Ectodermal cell (in vitro differentiated cells): ENCODE measurements around the gene BMP6.

Source experiments
- H3K27ac ChIP-seq: 2 replicates; pipeline ENCODE4 v1.7.0; 2013; ENCODE audit warnings: mild to moderate bottlenecking, low read depth, low read length; ENCODE audit not compliant: insufficient read depth, poor library complexity, severe bottlenecking
- H3K27me3 ChIP-seq: 2 replicates; pipeline ENCODE4 v1.7.0; 2013; ENCODE audit warnings: mild to moderate bottlenecking, low read length; ENCODE audit not compliant: insufficient read depth, control insufficient read depth, poor library complexity, severe bottlenecking
- H3K36me3 ChIP-seq: one replicate; pipeline ENCODE4 v1.7.0; 2013; ENCODE audit warnings: low read length; ENCODE audit not compliant: control insufficient read depth, insufficient read depth
- H3K4me1 ChIP-seq: one replicate; pipeline ENCODE4 v1.7.0; 2013; ENCODE audit warnings: low read length; ENCODE audit not compliant: control insufficient read depth, insufficient read depth
- H3K4me3 ChIP-seq: 2 replicates; pipeline ENCODE4 v1.7.0; 2013; ENCODE audit warnings: low read depth, low read length, control low read depth; ENCODE audit not compliant: insufficient read depth
- H3K9me3 ChIP-seq: 2 replicates; pipeline ENCODE4 v1.7.0; 2013; ENCODE audit warnings: mild to moderate bottlenecking, low read length, moderate library complexity; ENCODE audit not compliant: control insufficient read depth
- whole genome bisulfite sequencing, 2 experiments: methylation state at CpG; one replicate each; pipeline ENCODE4 v1.1.7; 2013; ENCODE audit warnings: missing lambda C conversion rate in 2 of 2; 5-methylcytosine and 5-hydroxymethylcytosine counted together

The BMP6 gene

GRCh38 chr6:7836371-7837026 is 110.6 kb downstream of the BMP6 start:
- Histone ChIP-seq H3K9me3 (no peaks in the 10 kb centered on the region), H3K27me3 (no peaks in the 10 kb centered on the region), H3K4me3 (no peak overlapping the region), H3K36me3 (no peaks in the 10 kb centered on the region), H3K27ac (no peak overlapping the region), H3K4me1 (no peaks in the 10 kb centered on the region)
- WGBS, 2 experiments: 93 to 94% methylated on average over 4 of the region's 4 CpGs

DNA sequence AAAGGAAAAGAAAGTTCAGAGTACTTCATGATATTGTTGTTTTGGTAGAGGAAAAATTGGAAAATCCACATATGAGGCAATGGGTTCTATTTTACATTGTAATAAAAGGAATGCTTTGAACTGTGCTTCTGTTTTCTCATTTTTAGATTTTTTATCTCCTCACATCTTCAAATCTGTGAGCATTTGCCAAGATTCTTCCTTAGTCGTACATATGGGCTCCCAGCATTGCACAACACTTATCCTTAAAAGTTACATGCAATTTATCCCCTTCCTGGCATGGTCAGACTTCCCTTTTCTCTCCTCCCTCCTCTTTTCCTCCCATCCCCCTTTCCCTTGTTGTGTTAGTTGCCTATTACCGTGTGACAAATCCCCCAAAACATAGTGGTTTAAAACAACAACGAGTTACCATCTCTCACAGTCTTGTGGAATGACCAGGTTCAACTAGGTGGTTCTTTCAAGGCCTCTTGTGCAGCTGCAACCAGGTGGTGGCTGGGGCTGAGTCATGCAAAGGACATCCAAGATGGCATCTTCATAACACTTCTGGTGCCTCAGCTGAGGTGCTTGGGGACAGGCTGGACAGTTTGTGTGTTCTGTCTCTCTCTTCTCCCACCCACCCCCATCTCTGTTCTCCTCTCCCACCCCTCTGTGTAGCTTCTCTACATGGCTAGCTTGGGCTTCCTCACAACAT is 116.0 kb downstream of the BMP6 start:
- WGBS, 2 experiments: 87 to 91% methylated on average over 3 of the region's 3 CpGs
- Histone ChIP-seq H3K4me3 (no peak overlapping the region), H3K27me3 (no peaks in the 10 kb centered on the region), H3K9me3 (no peaks in the 10 kb centered on the region), H3K4me1 (no peaks in the 10 kb centered on the region), H3K27ac (no peak overlapping the region), H3K36me3 (no peaks in the 10 kb centered on the region)

- 76 to 81% methylated on average over 7 of the region's 7 CpGs for WGBS, 2 experiments
- Histone ChIP-seq H3K4me3 (no peak overlapping the region), H3K27ac (no peak overlapping the region), H3K9me3 (no peaks in the 10 kb centered on the region), H3K4me1 (no peaks in the 10 kb centered on the region), H3K36me3 (no peaks in the 10 kb centered on the region), H3K27me3 (no peaks in the 10 kb centered on the region)
Observed at GRCh38 chr6:7846966-7847818, 121.3 kb downstream of the BMP6 start.

- no peak overlapping the region for H3K27ac ChIP-seq
- H3K9me3 ChIP-seq: no peaks in the 10 kb centered on the region
- WGBS, 2 experiments: 87 to 95% methylated on average over 4 of the region's 4 CpGs
- H3K4me1 ChIP-seq: no peaks in the 10 kb centered on the region
- H3K36me3 ChIP-seq: no peaks in the 10 kb centered on the region
- H3K27me3 ChIP-seq: no peaks in the 10 kb centered on the region
- H3K4me3 ChIP-seq: no peak overlapping the region
Observed at GRCh38 chr6:7848229-7848628, 122.3 kb downstream of the BMP6 start.

GRCh38 chr6:7851780-7852179 is 125.9 kb downstream of the BMP6 start:
- no peak overlapping the region for H3K27ac ChIP-seq
- no peaks in the 10 kb centered on the region for H3K4me1 ChIP-seq
- no peaks in the 10 kb centered on the region for H3K9me3 ChIP-seq
- H3K36me3 ChIP-seq: no peaks in the 10 kb centered on the region
- no peak overlapping the region for H3K4me3 ChIP-seq
- H3K27me3 ChIP-seq: no peaks in the 10 kb centered on the region

- 64 to 67% methylated on average over 6 of the region's 6 CpGs for WGBS, 2 experiments
- no peaks in the 10 kb centered on the region for H3K36me3 ChIP-seq
- H3K9me3 ChIP-seq: no peaks in the 10 kb centered on the region
- no peak overlapping the region for H3K27ac ChIP-seq
- H3K4me1 ChIP-seq: no peaks in the 10 kb centered on the region
- H3K27me3 ChIP-seq: no peaks in the 10 kb centered on the region
- H3K4me3 ChIP-seq: no peak overlapping the region
Observed at GRCh38 chr6:7859591-7859990, 133.7 kb downstream of the BMP6 start.

DNA sequence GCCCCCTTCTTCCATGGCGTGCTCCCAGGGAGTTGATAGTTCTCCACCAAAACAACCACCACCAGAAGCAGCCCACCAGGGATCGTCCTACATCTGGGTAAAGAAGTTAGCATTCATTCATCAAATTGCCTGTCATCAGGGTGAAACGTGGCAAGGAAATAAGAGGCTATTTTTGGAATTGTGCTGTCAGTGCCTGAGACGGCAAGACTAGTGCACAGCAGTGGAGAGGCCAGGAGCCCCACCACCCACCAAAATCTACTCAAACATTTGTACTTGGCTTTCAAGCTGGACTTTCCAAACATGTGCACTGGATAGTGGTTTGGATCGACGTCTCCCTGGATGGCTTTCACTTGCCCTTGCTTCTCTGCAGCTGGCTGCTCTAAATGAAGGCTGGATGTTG is 139.9 kb downstream of the BMP6 start:
- Histone ChIP-seq H3K4me3 (no peak overlapping the region), H3K27me3 (no peaks in the 10 kb centered on the region), H3K9me3 (no peaks in the 10 kb centered on the region), H3K27ac (no peak overlapping the region), H3K4me1 (no peaks in the 10 kb centered on the region), H3K36me3 (no peaks in the 10 kb centered on the region)
- WGBS, 2 experiments: 90 to 91% methylated on average over 6 of the region's 6 CpGs

GRCh38 chr6:7866526-7866925 is 140.6 kb downstream of the BMP6 start:
- no peak overlapping the region for H3K27ac ChIP-seq
- no peaks in the 10 kb centered on the region for H3K4me1 ChIP-seq
- H3K27me3 ChIP-seq: no peaks in the 10 kb centered on the region
- H3K36me3 ChIP-seq: no peaks in the 10 kb centered on the region
- H3K4me3 ChIP-seq: no peak overlapping the region
- H3K9me3 ChIP-seq: no peaks in the 10 kb centered on the region
- WGBS, 2 experiments: 93 to 100% methylated on average over 1 of the region's 1 CpG

GRCh38 chr6:7868926-7869325 is 143.0 kb downstream of the BMP6 start:
- H3K4me3 ChIP-seq: no peak overlapping the region
- no peaks in the 10 kb centered on the region for H3K4me1 ChIP-seq
- 79 to 81% methylated on average over 10 of the region's 10 CpGs for WGBS, 2 experiments
- no peak overlapping the region for H3K27ac ChIP-seq
- H3K9me3 ChIP-seq: no peaks in the 10 kb centered on the region
- no peaks in the 10 kb centered on the region for H3K27me3 ChIP-seq
- H3K36me3 ChIP-seq: no peaks in the 10 kb centered on the region

DNA sequence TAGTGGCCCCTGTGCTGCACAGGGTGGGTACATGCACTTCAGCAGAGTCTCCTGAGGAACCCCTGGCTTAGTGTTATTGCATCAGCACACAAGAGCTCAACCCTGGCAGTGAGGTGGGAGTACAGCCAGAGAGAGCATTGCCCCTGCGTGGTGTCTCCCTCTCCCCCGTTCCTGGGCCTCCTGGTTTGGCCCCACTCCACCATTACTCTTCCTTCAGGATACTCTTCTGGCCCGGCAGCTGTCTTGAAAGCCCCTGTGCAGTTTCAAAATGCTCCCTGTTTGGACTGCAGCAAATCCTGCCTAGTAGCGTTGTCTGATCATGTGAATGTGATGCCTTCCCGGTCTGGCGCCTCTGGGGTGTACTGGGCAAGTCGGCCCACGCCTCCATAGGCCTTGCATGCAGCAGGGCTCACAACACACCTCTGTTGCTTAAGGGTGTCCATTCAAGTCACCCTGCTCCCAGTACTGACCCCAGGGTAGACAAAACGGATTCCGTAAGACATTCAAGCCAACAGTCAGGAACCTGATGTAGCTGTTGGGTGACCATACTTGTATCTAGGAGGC is 152.6 kb downstream of the BMP6 start:
- WGBS, 2 experiments: 93 to 94% methylated on average over 10 of the region's 10 CpGs
- Histone ChIP-seq H3K36me3 (peaks cover 22% of the 10 kb centered on the region), H3K27ac (no peak overlapping the region), H3K9me3 (no peaks in the 10 kb centered on the region), H3K4me3 (no peak overlapping the region), H3K4me1 (no peaks in the 10 kb centered on the region), H3K27me3 (no peaks in the 10 kb centered on the region)
